Breast epithelium (tissue), 4 donors: ENCODE data around the gene TUB. TPM values are rescaled to one million over a fixed set of nuclear protein-coding genes. Genes with fewer than 3 reads are reported as not detected.
A peak's percentile ranks its signal among the peaks of the same experiment; 100 is the strongest.

Experiments used
- DNase-seq, 2 donors: peaks; one replicate each; pipeline ENCODE4 v3.0.0-alpha.2; 2019; ENCODE audit warnings: low spot score in 2 of 2
- H3K27ac ChIP-seq, 2 donors: fragments of 200-600 bp; sonication (generic) in 1 of 2; one replicate each; pipeline ENCODE4 v1.5.1; 2016 to 2019; ENCODE audit warnings: mild to moderate bottlenecking in 1 of 2
- H3K27me3 ChIP-seq, 2 donors: fragments of 200-600 bp; sonication (generic) in 1 of 2; one replicate each; pipeline versions ENCODE4 v1.5.1 to v1.6.0; 2017 to 2019; ENCODE audit warnings: control low read depth in 1 of 2, mild to moderate bottlenecking in 1 of 2
- H3K36me3 ChIP-seq: fragments of 200-600 bp; one replicate; pipeline ENCODE4 v1.5.1; 2019
- H3K4me1 ChIP-seq, 2 donors: fragments of 200-600 bp; sonication (generic); one replicate each; pipeline ENCODE4 v1.5.1; 2016 to 2019; ENCODE audit warnings: control low read depth in 1 of 2
- H3K4me3 ChIP-seq, 3 donors: fragments of 200-600 bp; sonication (generic); 1 replicate in 2 of 3; 2 replicates in 1 of 3; pipeline ENCODE4 v1.5.1; 2016 to 2019; ENCODE audit warnings: mild to moderate bottlenecking in 3 of 3, moderate library complexity in 2 of 3
- H3K9me3 ChIP-seq, 2 donors: fragments of 200-600 bp; sonication (generic) in 1 of 2; one replicate each; pipeline ENCODE4 v1.5.1; 2016 to 2019; ENCODE audit warnings: control low read depth in 1 of 2
- CTCF ChIP-seq, 3 donors: fragments of 450-650 bp; IDR thresholded peaks; one replicate each; pipeline ENCODE4 v1.5.1; 2016 to 2017; ENCODE audit warnings: antibody characterized with exemption in 3 of 3, mild to moderate bottlenecking in 3 of 3, moderate library complexity in 3 of 3
- POLR2A ChIP-seq: fragments of 450-650 bp; IDR thresholded peaks from one replicate; pipeline ENCODE4 v1.6.1; 2016; ENCODE audit warnings: antibody characterized with exemption, mild to moderate bottlenecking, moderate library complexity
- POLR2AphosphoS5 ChIP-seq, 3 donors: sonication (generic); formaldehyde crosslinking; IDR thresholded peaks; one replicate each; pipeline ENCODE4 v1.6.1; 2017; ENCODE audit warnings: antibody characterized with exemption in 3 of 3
- intact Hi-C: fragments of 100-400 bp; cut with DNase I; formaldehyde crosslinking; loops from one replicate; pipeline ENCODE4 v1.15.1; 2023; ENCODE audit warnings: low total_unique reads
- total RNA-seq, 3 donors: library from RNA; depleted of rRNA; stranded (reverse); fragments of >200 nt; gene quantifications; one replicate each; pipeline ENCODE4 v1.1.0, GENCODE V29; 2016

TUB gene
- total RNA-seq, 3 donors from 2014 or later = 6.3 to 17.7 (median 11.2) TPM

GRCh38 chr11:8084352-8084751, 3.3 kb downstream of the TUB start:
- no peak for DNase-seq
- no peaks in the 10 kb centered on the region for H3K36me3 ChIP-seq
- H3K27ac ChIP-seq = no peak overlapping the region
- no peak for TF ChIP-seq POLR2AphosphoS5 (IDR thresholded peaks at IDR 0.05)
- TF ChIP-seq CTCF (IDR thresholded peaks at IDR 0.05) = no peak
- H3K4me3 ChIP-seq = no peak overlapping the region
- H3K4me1 ChIP-seq = no peaks in the 10 kb centered on the region
- no peaks in the 10 kb centered on the region for H3K27me3 ChIP-seq
- intact Hi-C loops = no loop called here
- no peaks in the 10 kb centered on the region for H3K9me3 ChIP-seq

GRCh38 chr11:8085011-8085645, 4.1 kb downstream of the TUB start:
- DNase-seq = no peak
- Histone ChIP-seq H3K9me3 (no peaks in the 10 kb centered on the region), H3K4me3 (no peak overlapping the region), H3K4me1 (no peaks in the 10 kb centered on the region), H3K27ac (peak overlapping the region in 1 of 2 donors; percentile 14), H3K27me3 (no peaks in the 10 kb centered on the region), H3K36me3 (no peaks in the 10 kb centered on the region)
- intact Hi-C loops = no loop called here
- TF ChIP-seq CTCF (IDR thresholded peaks at IDR 0.05) = no peak
- no peak for TF ChIP-seq POLR2A
- no peak for TF ChIP-seq POLR2AphosphoS5 (IDR thresholded peaks at IDR 0.05)

GRCh38 chr11:8086001-8086479, 5.0 kb downstream of the TUB start:
- Histone ChIP-seq H3K9me3 (no peaks in the 10 kb centered on the region), H3K27ac (peak overlapping the region in 1 of 2 donors; percentile 14), H3K27me3 (no peaks in the 10 kb centered on the region), H3K4me3 (no peak overlapping the region), H3K36me3 (no peaks in the 10 kb centered on the region), H3K4me1 (no peaks in the 10 kb centered on the region)
- DNase-seq = no peak
- intact Hi-C loops = no loop called here
- TF ChIP-seq POLR2AphosphoS5 (IDR thresholded peaks at IDR 0.05) = no peak
- TF ChIP-seq POLR2A = no peak
- TF ChIP-seq CTCF (IDR thresholded peaks at IDR 0.05) = no peak

- no peak for DNase-seq
- no peaks in the 10 kb centered on the region for H3K27me3 ChIP-seq
- no peaks in the 10 kb centered on the region for H3K36me3 ChIP-seq
- peak overlapping the region in 1 of 2 donors; percentile 14 for H3K27ac ChIP-seq
- TF ChIP-seq POLR2AphosphoS5 (IDR thresholded peaks at IDR 0.05) (no peak), CTCF (IDR thresholded peaks at IDR 0.05) (no peak), POLR2A (no peak)
- H3K4me1 ChIP-seq = no peaks in the 10 kb centered on the region
- H3K4me3 ChIP-seq = no peak overlapping the region
- intact Hi-C loops = no loop called here
- no peaks in the 10 kb centered on the region for H3K9me3 ChIP-seq
Observed at GRCh38 chr11:8086571-8086970, 5.6 kb downstream of the TUB start.

GRCh38 chr11:8087185-8087584, 6.2 kb downstream of the TUB start:
- Histone ChIP-seq H3K27me3 (no peaks in the 10 kb centered on the region), H3K36me3 (no peaks in the 10 kb centered on the region), H3K9me3 (no peaks in the 10 kb centered on the region), H3K4me3 (no peak overlapping the region), H3K27ac (no peak overlapping the region), H3K4me1 (no peaks in the 10 kb centered on the region)
- no peak for DNase-seq
- TF ChIP-seq POLR2AphosphoS5 (IDR thresholded peaks at IDR 0.05) (no peak), POLR2A (no peak), CTCF (IDR thresholded peaks at IDR 0.05) (no peak)
- intact Hi-C loops = no loop called here
